ENCODE measurements around the gene PPIG. TPM values are rescaled to one million over a fixed set of nuclear protein-coding genes. Genes with fewer than 3 reads are reported as not detected.

PPIG gene
- total and polyA plus RNA-seq, 9 of the 15 experiments (the other 6 are each of a cell fraction or from before 2014, with no cell fraction given): 52.5 to 166 (median 124) TPM

- 76% methylated on average over 6 of the region's 6 CpGs for WGBS (ENCODE audit: insufficient coverage, low coverage, missing lambda C conversion rate)
- CTCF ChIA-PET (ENCODE audit: low intra/inter-chr PET ratio): no interaction called here
These were observed 88.3 kb downstream of the PPIG start for GRCh38 chr2:169672406-169672805.

More at GRCh38 chr2:169672406-169672805, 88.3 kb downstream of the PPIG start:
- Histone ChIP-seq H3K4me2 (ENCODE audit: insufficient read depth, low read length) (no peak overlapping the region), H3K4me3 (no peak overlapping the region), H3K79me2 (ENCODE audit: control insufficient read depth, insufficient read depth, low read length) (no peaks in the 10 kb centered on the region), H3K27ac (ENCODE audit: extremely low read depth, low read depth, low read length) (no peak overlapping the region), H3K27me3 (ENCODE audit: control insufficient read depth in 2 of 2, insufficient read depth in 2 of 2, low read length in 2 of 2) (no peaks in the 10 kb centered on the region), H3K9me3 (replicated peaks; ENCODE audit: control insufficient read depth, insufficient read depth, low read depth, low read length) (no peaks in the 10 kb centered on the region), H4K20me1 (replicated peaks; ENCODE audit: control insufficient read depth, insufficient read depth, low read length) (no peaks in the 10 kb centered on the region), H2AFZ (ENCODE audit: low read depth, low read length) (peak overlapping the region; percentile 24; the same call in 1 of the 2 replicates), H3K36me3 (ENCODE audit: control insufficient read depth, insufficient read depth, low read length) (no peaks in the 10 kb centered on the region), H3K9ac (ENCODE audit: insufficient read depth in 1 of 2, low read depth in 2 of 2, low read length in 2 of 2) (no peak overlapping the region), H3K4me1 (replicated peaks in 1 of 2; ENCODE audit: control insufficient read depth in 2 of 2, insufficient read depth in 2 of 2, low read length in 2 of 2) (peaks cover 0 to 33% of the 10 kb centered on the region in 2 experiments; a peak in 3 of 5 replicates), H3K9me1 (ENCODE audit: control insufficient read depth, insufficient read depth, low read length) (no peaks in the 10 kb centered on the region)
- FAIRE-seq: no peak
- in situ Hi-C loops (cut with MboI) (no loop called here), intact Hi-C loops (cut with micrococcal nuclease) (loop anchor here (5.0 kb wide), 1 partner anchor 100 kb away; the partner anchor contains the start of gene FASTKD1)
- ATAC-seq: no peak
- BruUV-seq (replicated peaks): no TSS peak
- no peak for DNase-seq (ENCODE audit: extremely low read depth in 1 of 4, low spot score in 3 of 4)
- TF ChIP-seq ZNF175 (CRISPR knock-in tag; IDR thresholded peaks at IDR 0.05; ENCODE audit: low read depth) (no peak), ZBTB2 (IDR thresholded peaks at IDR 0.05) (no peak), ZNF232 (CRISPR knock-in tag; IDR thresholded peaks at IDR 0.05) (no peak), BRCA1 (IDR thresholded peaks at IDR 0.05) (no peak), BRCA1 (CRISPR knock-in tag; IDR thresholded peaks at IDR 0.05) (no peak)
- POLR2A ChIA-PET: interaction anchor here (2.5 kb wide), 1 partner anchor 11 kb away, joined by 12 read pairs; no protein-coding TSS in a partner anchor
